ENCODE measurements around the gene BRMS1. TPM values are rescaled to one million over a fixed set of nuclear protein-coding genes. Genes with fewer than 3 reads are reported as not detected.
"Not testable (repeated sequence)": the region's sequence is repeated elsewhere in the genome, so short reads cannot be mapped to it uniquely, and the experiment has no call there.

BRMS1 gene
- total RNA-seq, 1 experiment from 2014 or later: 32.0 TPM

GRCh38 chr11:66359662-66360087 is 14.8 kb upstream of the BRMS1 start:
- no peaks in the 10 kb centered on the region for H3K27me3 ChIP-seq (ENCODE audit: low read length)
- no peak overlapping the region for H2AFZ ChIP-seq (ENCODE audit: low read length)
- no peaks in the 10 kb centered on the region for H3K4me1 ChIP-seq (ENCODE audit: low read length)

GRCh38 chr11:66350560-66351235 is 5.8 kb upstream of the BRMS1 start:
- H3K36me3 ChIP-seq (ENCODE audit: insufficient read depth, low read length); DNase-seq; H4K20me1 ChIP-seq (ENCODE audit: insufficient read depth, low read depth, low read length); H3K4me2 ChIP-seq (ENCODE audit: low read depth, low read length, poor library complexity, severe bottlenecking); H2AFZ ChIP-seq (ENCODE audit: low read length); H3K9me2 ChIP-seq (replicated peaks; ENCODE audit: insufficient read depth, low read length); H3K9ac ChIP-seq (ENCODE audit: low read length); H3K27ac ChIP-seq (ENCODE audit: low read length); H3K27me3 ChIP-seq (ENCODE audit: low read length); H3K4me3 ChIP-seq (ENCODE audit: low read length); H3K9me3 ChIP-seq (ENCODE audit: low read length): not testable (repeated sequence)
- H3K79me2 ChIP-seq (ENCODE audit: low read length): peaks cover 31% of the 10 kb centered on the region
- H3K4me1 ChIP-seq (ENCODE audit: low read length): peaks cover 30% of the 10 kb centered on the region

More at GRCh38 chr11:66359662-66360087, 14.8 kb upstream of the BRMS1 start:
- H3K36me3 ChIP-seq (ENCODE audit: insufficient read depth, low read length): no peaks in the 10 kb centered on the region
- no peak overlapping the region for H3K4me2 ChIP-seq (ENCODE audit: low read depth, low read length, poor library complexity, severe bottlenecking)
- H3K79me2 ChIP-seq (ENCODE audit: low read length): no peaks in the 10 kb centered on the region
- H3K9me3 ChIP-seq (ENCODE audit: low read length): no peaks in the 10 kb centered on the region
- no peak overlapping the region for H3K27ac ChIP-seq (ENCODE audit: low read length)
- H3K9ac ChIP-seq (ENCODE audit: low read length): no peak overlapping the region
- no peaks in the 10 kb centered on the region for H3K9me2 ChIP-seq (replicated peaks; ENCODE audit: insufficient read depth, low read length)
- H3K4me3 ChIP-seq (ENCODE audit: low read length): no peak overlapping the region
- H4K20me1 ChIP-seq (ENCODE audit: insufficient read depth, low read depth, low read length): 0 out of 2 replicates have a peak, but pooled peaks cover 3% of the 10 kb centered on the region
- DNase-seq: no peak

GRCh38 chr11:66349084-66349386 is 4.1 kb upstream of the BRMS1 start:
- Histone ChIP-seq H3K9ac (ENCODE audit: low read length) (no peak overlapping the region), H3K4me1 (ENCODE audit: low read length) (peaks cover 39% of the 10 kb centered on the region), H4K20me1 (ENCODE audit: insufficient read depth, low read depth, low read length) (peaks cover 7% of the 10 kb centered on the region; the same call in 1 of the 2 replicates), H3K9me2 (replicated peaks; ENCODE audit: insufficient read depth, low read length) (no peaks in the 10 kb centered on the region), H3K27ac (ENCODE audit: low read length) (no peak overlapping the region), H3K4me3 (ENCODE audit: low read length) (no peak overlapping the region; the same call in 1 of the 2 replicates), H2AFZ (ENCODE audit: low read length) (no peak overlapping the region), H3K79me2 (ENCODE audit: low read length) (peaks cover 44% of the 10 kb centered on the region), H3K27me3 (ENCODE audit: low read length) (no peaks in the 10 kb centered on the region), H3K4me2 (ENCODE audit: low read depth, low read length, poor library complexity, severe bottlenecking) (peak overlapping the region; percentile 99), H3K36me3 (ENCODE audit: insufficient read depth, low read length) (peaks cover 1% of the 10 kb centered on the region; the same call in 1 of the 2 replicates), H3K9me3 (ENCODE audit: low read length) (no peaks in the 10 kb centered on the region)
- DNase-seq: no peak

GRCh38 chr11:66347425-66348276 is 2.7 kb upstream of the BRMS1 start, which contains the start of gene B4GAT1:
TSS of gene B4GAT1 (minus strand) at chr11:66347629. CDS start at chr11:66347545, 84 bp downstream.
- H2AFZ ChIP-seq (ENCODE audit: low read length): peak within 1 kb of the TSS; percentile 96; the same call in 1 of the 2 replicates
- peak within 1 kb of the TSS; percentile 73 for H3K27ac ChIP-seq (ENCODE audit: low read length)

GRCh38 chr11:66346476-66347424 is 1.8 kb upstream of the BRMS1 start:
- H3K27ac ChIP-seq (ENCODE audit: low read length): peak overlapping the region; percentile 64; the same call in 1 of the 2 replicates
- DNase-seq: no peak
- H3K4me3 ChIP-seq (ENCODE audit: low read length): peak overlapping the region; percentile 99
- H2AFZ ChIP-seq (ENCODE audit: low read length): peak overlapping the region; percentile 96; the same call in 1 of the 2 replicates
- peaks cover 50% of the 10 kb centered on the region for H3K4me1 ChIP-seq (ENCODE audit: low read length)
- peaks cover 16% of the 10 kb centered on the region; the same call in 1 of the 2 replicates for H4K20me1 ChIP-seq (ENCODE audit: insufficient read depth, low read depth, low read length)
- H3K79me2 ChIP-seq (ENCODE audit: low read length): peaks cover 58% of the 10 kb centered on the region
- H3K9me2 ChIP-seq (replicated peaks; ENCODE audit: insufficient read depth, low read length): no peaks in the 10 kb centered on the region
- H3K27me3 ChIP-seq (ENCODE audit: low read length): no peaks in the 10 kb centered on the region
- no peaks in the 10 kb centered on the region for H3K36me3 ChIP-seq (ENCODE audit: insufficient read depth, low read length)
- H3K9me3 ChIP-seq (ENCODE audit: low read length): no peaks in the 10 kb centered on the region
- peak overlapping the region; percentile 97 for H3K9ac ChIP-seq (ENCODE audit: low read length)
- H3K4me2 ChIP-seq (ENCODE audit: low read depth, low read length, poor library complexity, severe bottlenecking): peak overlapping the region; percentile 91

More at GRCh38 chr11:66347425-66348276, 2.7 kb upstream of the BRMS1 start, which contains the start of gene B4GAT1:
- H3K9me2 ChIP-seq (replicated peaks; ENCODE audit: insufficient read depth, low read length): no peaks in the 10 kb centered on the region
- peak within 1 kb of the TSS; percentile 97 for H3K9ac ChIP-seq (ENCODE audit: low read length)
- H3K79me2 ChIP-seq (ENCODE audit: low read length): peaks cover 58% of the 10 kb centered on the region
- peak; percentile 90 for DNase-seq
- no peaks in the 10 kb centered on the region for H3K36me3 ChIP-seq (ENCODE audit: insufficient read depth, low read length)
- peaks cover 16% of the 10 kb centered on the region; the same call in 1 of the 2 replicates for H4K20me1 ChIP-seq (ENCODE audit: insufficient read depth, low read depth, low read length)
- H3K27me3 ChIP-seq (ENCODE audit: low read length): no peaks in the 10 kb centered on the region
- H3K9me3 ChIP-seq (ENCODE audit: low read length): no peaks in the 10 kb centered on the region
- peak within 1 kb of the TSS; percentile 99 for H3K4me3 ChIP-seq (ENCODE audit: low read length)
- H3K4me2 ChIP-seq (ENCODE audit: low read depth, low read length, poor library complexity, severe bottlenecking): peak within 1 kb of the TSS; percentile 99
- peaks cover 50% of the 10 kb centered on the region for H3K4me1 ChIP-seq (ENCODE audit: low read length)

GRCh38 chr11:66345316-66345649 is 379 bp upstream of the BRMS1 start:
- peaks cover 58% of the 10 kb centered on the region for H3K79me2 ChIP-seq (ENCODE audit: low read length)
- H3K27me3 ChIP-seq (ENCODE audit: low read length): no peaks in the 10 kb centered on the region
- H3K27ac ChIP-seq (ENCODE audit: low read length): peak overlapping the region; percentile 67
- no peaks in the 10 kb centered on the region for H3K9me3 ChIP-seq (ENCODE audit: low read length)
- H3K4me2 ChIP-seq (ENCODE audit: low read depth, low read length, poor library complexity, severe bottlenecking): peak overlapping the region; percentile 91
- H4K20me1 ChIP-seq (ENCODE audit: insufficient read depth, low read depth, low read length): peaks cover 16% of the 10 kb centered on the region; the same call in 1 of the 2 replicates
- DNase-seq: no peak
- H3K4me1 ChIP-seq (ENCODE audit: low read length): peaks cover 50% of the 10 kb centered on the region
- H3K9ac ChIP-seq (ENCODE audit: low read length): peak overlapping the region; percentile 97
- H2AFZ ChIP-seq (ENCODE audit: low read length): no peak overlapping the region; the same call in 1 of the 2 replicates
- H3K4me3 ChIP-seq (ENCODE audit: low read length): peak overlapping the region; percentile 99
- no peaks in the 10 kb centered on the region for H3K36me3 ChIP-seq (ENCODE audit: insufficient read depth, low read length)
- H3K9me2 ChIP-seq (replicated peaks; ENCODE audit: insufficient read depth, low read length): no peaks in the 10 kb centered on the region

GRCh38 chr11:66343176-66343575 is 1.7 kb downstream of the BRMS1 start:
- Histone ChIP-seq H3K4me2 (ENCODE audit: low read depth, low read length, poor library complexity, severe bottlenecking) (peak overlapping the region; percentile 91), H3K9ac (ENCODE audit: low read length) (peak overlapping the region; percentile 97), H3K4me1 (ENCODE audit: low read length) (peaks cover 39% of the 10 kb centered on the region), H3K79me2 (ENCODE audit: low read length) (peaks cover 46% of the 10 kb centered on the region), H2AFZ (ENCODE audit: low read length) (no peak overlapping the region), H3K27ac (ENCODE audit: low read length) (no peak overlapping the region), H4K20me1 (ENCODE audit: insufficient read depth, low read depth, low read length) (peaks cover 16% of the 10 kb centered on the region; the same call in 1 of the 2 replicates), H3K36me3 (ENCODE audit: insufficient read depth, low read length) (no peaks in the 10 kb centered on the region), H3K27me3 (ENCODE audit: low read length) (no peaks in the 10 kb centered on the region), H3K4me3 (ENCODE audit: low read length) (peak overlapping the region; percentile 99), H3K9me3 (ENCODE audit: low read length) (no peaks in the 10 kb centered on the region), H3K9me2 (replicated peaks; ENCODE audit: insufficient read depth, low read length) (no peaks in the 10 kb centered on the region)
- no peak for DNase-seq
